Neural cell (in vitro differentiated cells): ENCODE results near the gene PPP1R10. TPM values are rescaled to one million over a fixed set of nuclear protein-coding genes. Genes with fewer than 3 reads are reported as not detected.

Source experiments
- H2AFZ ChIP-seq: fragments of 200-600, 300-800 bp; sonication (generic), shearing (Covaris generic); 2 replicates; pipeline ENCODE4 v1.6.0; 2014; ENCODE audit warnings: low read depth, mild to moderate bottlenecking, antibody characterized with exemption, low read length, moderate library complexity
- H3F3A ChIP-seq: fragments of 200-600 bp; shearing (Covaris generic); 2 replicates; pipeline ENCODE4 v1.6.1; 2016; ENCODE audit warnings: mild to moderate bottlenecking, moderate library complexity, mixed read lengths, antibody characterized with exemption, low read length; ENCODE audit not compliant: insufficient read depth, poor library complexity, severe bottlenecking
- H3K27ac ChIP-seq: fragments of 200-600, 300-800 bp; sonication (generic), shearing (Covaris generic); 2 replicates; pipeline ENCODE4 v1.5.1; 2014; ENCODE audit warnings: mild to moderate bottlenecking, low read length, moderate library complexity
- H3K27me3 ChIP-seq: fragments of 300-800, 200-600 bp; sonication (generic), shearing (Covaris generic); 2 replicates; pipeline ENCODE4 v1.6.0; 2014; ENCODE audit warnings: mild to moderate bottlenecking, low read depth, low read length, moderate library complexity; ENCODE audit not compliant: insufficient read depth
- H3K36me3 ChIP-seq: fragments of 300-800, 200-600 bp; sonication (generic), shearing (Covaris generic); 2 replicates; pipeline ENCODE4 v1.5.1; 2014; ENCODE audit warnings: mild to moderate bottlenecking, antibody characterized with exemption, low read length, moderate library complexity; ENCODE audit not compliant: insufficient read depth
- H3K4me2 ChIP-seq: fragments of 300-800, 200-600 bp; sonication (generic), shearing (Covaris generic); 2 replicates; pipeline ENCODE4 v1.6.0; 2014; ENCODE audit warnings: mild to moderate bottlenecking, low read length
- H3K4me3 ChIP-seq: fragments of 300-800, 200-600 bp; sonication (generic), shearing (Covaris generic); 2 replicates; pipeline ENCODE4 v1.5.1; 2014; ENCODE audit warnings: mild to moderate bottlenecking, low read length, moderate library complexity
- H3K79me2 ChIP-seq: fragments of 200-600 bp; shearing (Covaris generic); replicated peaks from 2 replicates; pipeline ENCODE4 v1.6.0; 2014; ENCODE audit warnings: mild to moderate bottlenecking, low read length, moderate library complexity; ENCODE audit not compliant: insufficient read depth
- H3K9ac ChIP-seq: fragments of 300-800, 200-600 bp; sonication (generic), shearing (Covaris generic); 2 replicates; pipeline ENCODE4 v1.6.1; 2016; ENCODE audit warnings: mild to moderate bottlenecking, low read length, mixed read lengths
- H3K9me2 ChIP-seq: fragments of 200-600 bp; shearing (Covaris generic); 2 replicates; pipeline ENCODE4 v1.6.1; 2016; ENCODE audit warnings: mild to moderate bottlenecking, low read length, mixed read lengths; ENCODE audit not compliant: insufficient read depth
- H3K9me3 ChIP-seq: fragments of 200-600, 300-800 bp; sonication (generic), shearing (Covaris generic); 2 replicates; pipeline ENCODE4 v1.6.1; 2016; ENCODE audit warnings: mild to moderate bottlenecking, mixed run types, low read length, moderate library complexity, mixed read lengths
- H4K20me1 ChIP-seq: fragments of 200-600 bp; shearing (Covaris generic); 2 replicates; pipeline ENCODE4 v1.6.1; 2016; ENCODE audit warnings: mild to moderate bottlenecking, mixed run types; ENCODE audit not compliant: insufficient read depth
- CTCF ChIP-seq: fragments of 450-650 bp; IDR thresholded peaks from 2 replicates; pipeline ENCODE4 v1.5.1; 2014; ENCODE audit warnings: antibody characterized with exemption, mild to moderate bottlenecking, moderate library complexity; ENCODE audit not compliant: poor library complexity, severe bottlenecking
- EP300 ChIP-seq: fragments of 450-650 bp; conservative IDR thresholded peaks from 2 replicates; pipeline ENCODE4 v1.6.1; 2014; ENCODE audit warnings: antibody characterized with exemption, mild to moderate bottlenecking, moderate library complexity; ENCODE audit not compliant: poor library complexity, severe bottlenecking
- EZH2 ChIP-seq: fragments of 200-600, 300-800 bp; shearing (Covaris generic), sonication (generic); IDR thresholded peaks from 2 replicates; pipeline ENCODE4 v1.6.1; 2014; ENCODE audit warnings: antibody characterized with exemption, low read length, borderline replicate concordance, mild to moderate bottlenecking; ENCODE audit not compliant: insufficient read depth, poor library complexity, severe bottlenecking
- MXI1 ChIP-seq: fragments of 450-650 bp; conservative IDR thresholded peaks from 2 replicates; pipeline ENCODE4 v1.6.1; 2014; ENCODE audit warnings: antibody characterized with exemption, mild to moderate bottlenecking; ENCODE audit not compliant: poor library complexity, severe bottlenecking
- POLR2AphosphoS5 ChIP-seq: IDR thresholded peaks from 2 replicates; pipeline ENCODE4 v1.6.1; 2012
- RAD21 ChIP-seq: fragments of 450-650 bp; conservative IDR thresholded peaks from 2 replicates; pipeline ENCODE4 v1.6.1; 2014; ENCODE audit warnings: antibody characterized with exemption, mild to moderate bottlenecking, moderate library complexity
- SMC3 ChIP-seq: fragments of 450-650 bp; conservative IDR thresholded peaks from 2 replicates; pipeline ENCODE4 v1.6.1; 2014; ENCODE audit warnings: antibody characterized with exemption, mild to moderate bottlenecking, moderate library complexity; ENCODE audit not compliant: poor library complexity
- TAF1 ChIP-seq: IDR thresholded peaks from 2 replicates; pipeline ENCODE4 v1.6.1; 2012; ENCODE audit warnings: low read depth
- polyA plus RNA-seq: library from polyadenylated mRNA; depleted of rRNA; stranded (reverse); fragments of >200 nt; gene quantifications from 2 replicates; pipeline ENCODE4 v1.2.3, GENCODE V29; 2014
- TF ChIP-seq, protein P1 (sequence below): IDR thresholded peaks from 2 replicates; pipeline ENCODE4 v1.6.1; 2012; ENCODE audit warnings: borderline replicate concordance

The PPP1R10 gene
- polyA plus RNA-seq, 1 donor from 2014 or later: 13.7 TPM

- Histone ChIP-seq H3K9me2 (no peaks in the 10 kb centered on the region), H3K9me3 (no peaks in the 10 kb centered on the region), H3K27me3 (no peaks in the 10 kb centered on the region), H4K20me1 (no peaks in the 10 kb centered on the region), H3K4me3 (peak overlapping the region; percentile 99), H3K79me2 (peaks cover 29% of the 10 kb centered on the region), H3K27ac (peak overlapping the region; percentile 99), H3F3A (no peaks in the 10 kb centered on the region), H3K9ac (peak overlapping the region; percentile 97), H3K36me3 (peaks cover 12% of the 10 kb centered on the region), H3K4me2 (peak overlapping the region; percentile 92), H2AFZ (peak overlapping the region; percentile 75)
- TF ChIP-seq MXI1 (no peak), SMC3 (no peak), POLR2AphosphoS5 (no peak), CTCF (no peak), EZH2 (no peak), RAD21 (no peak), EP300 (no peak), TAF1 (no peak)
- TF ChIP-seq, protein P1, sequence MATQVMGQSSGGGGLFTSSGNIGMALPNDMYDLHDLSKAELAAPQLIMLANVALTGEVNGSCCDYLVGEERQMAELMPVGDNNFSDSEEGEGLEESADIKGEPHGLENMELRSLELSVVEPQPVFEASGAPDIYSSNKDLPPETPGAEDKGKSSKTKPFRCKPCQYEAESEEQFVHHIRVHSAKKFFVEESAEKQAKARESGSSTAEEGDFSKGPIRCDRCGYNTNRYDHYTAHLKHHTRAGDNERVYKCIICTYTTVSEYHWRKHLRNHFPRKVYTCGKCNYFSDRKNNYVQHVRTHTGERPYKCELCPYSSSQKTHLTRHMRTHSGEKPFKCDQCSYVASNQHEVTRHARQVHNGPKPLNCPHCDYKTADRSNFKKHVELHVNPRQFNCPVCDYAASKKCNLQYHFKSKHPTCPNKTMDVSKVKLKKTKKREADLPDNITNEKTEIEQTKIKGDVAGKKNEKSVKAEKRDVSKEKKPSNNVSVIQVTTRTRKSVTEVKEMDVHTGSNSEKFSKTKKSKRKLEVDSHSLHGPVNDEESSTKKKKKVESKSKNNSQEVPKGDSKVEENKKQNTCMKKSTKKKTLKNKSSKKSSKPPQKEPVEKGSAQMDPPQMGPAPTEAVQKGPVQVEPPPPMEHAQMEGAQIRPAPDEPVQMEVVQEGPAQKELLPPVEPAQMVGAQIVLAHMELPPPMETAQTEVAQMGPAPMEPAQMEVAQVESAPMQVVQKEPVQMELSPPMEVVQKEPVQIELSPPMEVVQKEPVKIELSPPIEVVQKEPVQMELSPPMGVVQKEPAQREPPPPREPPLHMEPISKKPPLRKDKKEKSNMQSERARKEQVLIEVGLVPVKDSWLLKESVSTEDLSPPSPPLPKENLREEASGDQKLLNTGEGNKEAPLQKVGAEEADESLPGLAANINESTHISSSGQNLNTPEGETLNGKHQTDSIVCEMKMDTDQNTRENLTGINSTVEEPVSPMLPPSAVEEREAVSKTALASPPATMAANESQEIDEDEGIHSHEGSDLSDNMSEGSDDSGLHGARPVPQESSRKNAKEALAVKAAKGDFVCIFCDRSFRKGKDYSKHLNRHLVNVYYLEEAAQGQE: no peak
Observed at GRCh38 chr6:30557683-30557981, 59.4 kb downstream of the PPP1R10 start.

DNA sequence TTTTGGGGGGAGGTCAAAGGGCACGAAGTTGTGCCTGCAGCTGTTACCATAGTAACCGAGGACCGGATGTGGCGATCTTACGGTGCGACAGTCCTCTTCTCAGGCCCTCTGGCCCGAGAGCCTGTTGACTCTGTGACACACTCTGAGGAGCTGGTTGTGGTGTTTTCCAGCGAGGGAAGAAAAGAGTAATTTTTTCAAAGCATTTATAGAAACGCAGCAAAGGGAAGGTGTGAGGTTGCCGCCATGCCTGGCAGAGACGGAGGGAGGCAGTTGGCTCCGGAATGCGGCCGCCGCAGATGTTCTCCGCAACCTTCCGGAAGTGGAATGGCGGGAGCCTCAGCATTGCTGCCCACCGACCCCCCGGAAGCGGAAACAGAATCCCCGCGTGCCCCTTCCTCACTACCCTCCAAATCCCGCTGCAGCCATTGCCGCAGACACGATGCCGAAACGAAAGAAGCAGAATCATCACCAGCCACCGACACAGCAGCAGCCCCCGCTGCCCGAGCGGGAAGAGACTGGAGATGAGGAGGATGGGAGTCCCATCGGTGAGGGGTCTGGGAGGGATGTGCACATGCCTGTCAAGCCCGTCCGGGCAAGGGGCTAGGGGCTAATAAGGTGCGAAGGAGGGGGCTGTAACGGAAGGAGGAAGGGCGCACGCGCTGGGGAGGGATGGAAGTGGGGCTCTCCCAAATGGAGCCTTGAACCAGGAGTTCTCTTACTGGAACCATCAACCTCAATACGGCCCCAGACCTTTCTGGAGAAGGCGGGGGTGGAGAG, 59.9 kb downstream of the PPP1R10 start, which contains the start of gene PRR3:
Gene PRR3, plus strand, starts transcription at position 390 of the 777 bp plus-strand sequence. Its CDS starts 50 bp downstream, at position 440.
- H3K9me3 ChIP-seq: no peaks in the 10 kb centered on the region
- H3K4me3 ChIP-seq: peak within 1 kb of the TSS; percentile 99
- no peaks in the 10 kb centered on the region for H3K27me3 ChIP-seq
- H3F3A ChIP-seq: no peaks in the 10 kb centered on the region
- peak within 1 kb of the TSS; percentile 88 for H2AFZ ChIP-seq
- TF ChIP-seq, protein P1: peak; percentile 82
- TF ChIP-seq SMC3 (peak; percentile 43), POLR2AphosphoS5 (peak; percentile 98), CTCF (peak; percentile 5), MXI1 (peak; percentile 95), EZH2 (no peak), RAD21 (peak; percentile 13), EP300 (peak; percentile 75), TAF1 (peak; percentile 83)
- H3K27ac ChIP-seq: peak within 1 kb of the TSS; percentile 99
- no peaks in the 10 kb centered on the region for H4K20me1 ChIP-seq
- no peaks in the 10 kb centered on the region for H3K9me2 ChIP-seq
- H3K36me3 ChIP-seq: peaks cover 8% of the 10 kb centered on the region
- H3K79me2 ChIP-seq: peaks cover 29% of the 10 kb centered on the region
- H3K4me2 ChIP-seq: peak within 1 kb of the TSS; percentile 92
- H3K9ac ChIP-seq: peak within 1 kb of the TSS; percentile 97
